Measurements from ENCODE around the gene KRTAP10-7. TPM values are rescaled to one million over a fixed set of nuclear protein-coding genes. Genes with fewer than 3 reads are reported as not detected.

Gene KRTAP10-7
- total and polyA plus RNA-seq, 8 donors = not detected

GRCh38 chr21:44592446-44593311 is 7.7 kb upstream of the KRTAP10-7 start, which contains the start of gene KRTAP10-6:
TSS of gene KRTAP10-6 (minus strand) at chr21:44592505. CDS start at chr21:44592484, 21 bp downstream.
- Histone ChIP-seq H3K27ac (no peak within 1 kb of the TSS), H3K9me3 (peaks cover 0 to under 1% (median 0%) of the 10 kb centered on the region in 4 donors), H3K4me3 (no peak within 1 kb of the TSS), H3K36me3 (no peaks in the 10 kb centered on the region), H3K4me1 (no peaks in the 10 kb centered on the region), H3K27me3 (peaks cover 0 to 49% (median 3%) of the 10 kb centered on the region in 3 donors)
- WGBS, 5 donors = 62 to 73% (median 68%) methylated on average over 12 to 33 of the region's 33 CpGs
- intact Hi-C loops (cut with DNase I; ENCODE audit: low total_unique reads) = no loop called here
- DNase-seq = no peak
- TF ChIP-seq CTCF (IDR thresholded peaks at IDR 0.05) (no peak), POLR2A (IDR thresholded peaks at IDR 0.05) (no peak), EP300 (IDR thresholded peaks at IDR 0.05) (no peak), POLR2AphosphoS5 (IDR thresholded peaks at IDR 0.05) (no peak)

GRCh38 chr21:44593598-44594405 is 6.6 kb upstream of the KRTAP10-7 start:
- Histone ChIP-seq H3K36me3 (no peaks in the 10 kb centered on the region), H3K4me3 (no peak overlapping the region), H3K4me1 (no peaks in the 10 kb centered on the region), H3K9me3 (peaks cover 0 to 11% (median 1%) of the 10 kb centered on the region in 4 donors), H3K27me3 (peaks cover 0 to 52% (median 3%) of the 10 kb centered on the region in 3 donors), H3K27ac (no peak overlapping the region)
- DNase-seq = no peak
- 33 to 55% (median 38%) methylated on average over 20 of the region's 20 CpGs for WGBS, 5 donors
- no peak for TF ChIP-seq POLR2AphosphoS5 (IDR thresholded peaks at IDR 0.05)
- no peak for TF ChIP-seq EP300 (IDR thresholded peaks at IDR 0.05)
- no peak for TF ChIP-seq POLR2A (IDR thresholded peaks at IDR 0.05)
- no peak for TF ChIP-seq CTCF (IDR thresholded peaks at IDR 0.05)
- intact Hi-C loops (cut with DNase I; ENCODE audit: low total_unique reads) = no loop called here

- intact Hi-C loops (cut with DNase I; ENCODE audit: low total_unique reads) = no loop called here
- Histone ChIP-seq H3K27ac (no peak overlapping the region), H3K4me3 (no peak overlapping the region), H3K4me1 (no peaks in the 10 kb centered on the region), H3K9me3 (peaks cover 0 to 17% (median 1%) of the 10 kb centered on the region in 4 donors), H3K36me3 (no peaks in the 10 kb centered on the region), H3K27me3 (peaks cover 0 to 50% (median 7%) of the 10 kb centered on the region in 3 donors)
- WGBS, 5 donors = 76 to 79% (median 77%) methylated on average over 12 of the region's 12 CpGs
- TF ChIP-seq POLR2AphosphoS5 (IDR thresholded peaks at IDR 0.05) (no peak), POLR2A (IDR thresholded peaks at IDR 0.05) (no peak), CTCF (IDR thresholded peaks at IDR 0.05) (no peak), EP300 (IDR thresholded peaks at IDR 0.05) (no peak)
- DNase-seq = no peak
Measured at GRCh38 chr21:44594406-44594916, 5.9 kb upstream of the KRTAP10-7 start.

GRCh38 chr21:44595524-44595923 is 4.9 kb upstream of the KRTAP10-7 start:
- Histone ChIP-seq H3K9me3 (peaks cover 0 to 17% (median 1%) of the 10 kb centered on the region in 4 donors), H3K4me3 (no peak overlapping the region), H3K27me3 (peaks cover 0 to 48% (median 7%) of the 10 kb centered on the region in 3 donors), H3K27ac (no peak overlapping the region), H3K36me3 (no peaks in the 10 kb centered on the region), H3K4me1 (no peaks in the 10 kb centered on the region)
- 62 to 83% (median 73%) methylated on average over 6 of the region's 6 CpGs for WGBS, 5 donors
- no peak for TF ChIP-seq EP300 (IDR thresholded peaks at IDR 0.05)
- TF ChIP-seq POLR2A (IDR thresholded peaks at IDR 0.05) = no peak
- no peak for TF ChIP-seq CTCF (IDR thresholded peaks at IDR 0.05)
- DNase-seq = no peak
- intact Hi-C loops (cut with DNase I; ENCODE audit: low total_unique reads) = no loop called here
